ENCODE results near the gene TULP4. TPM values are rescaled to one million over a fixed set of nuclear protein-coding genes. Genes with fewer than 3 reads are reported as not detected.

The TULP4 gene
- total RNA-seq, 1 experiment from 2014 or later = 52.8 TPM

GRCh38 chr6:158312672-158313397 lies 570 bp downstream of the TULP4 start:
- DNase-seq (ENCODE audit: low spot score) = no peak
- Mint-ChIP-seq H3K9me3 (peaks cover 26% of the 10 kb centered on the region), H3K36me3 (peaks cover 69% of the 10 kb centered on the region), H3K4me1 (peaks cover 31% of the 10 kb centered on the region), H3K27me3 (ENCODE audit: low read depth) (no peaks in the 10 kb centered on the region), H3K4me3 (no peak overlapping the region), H3K27ac (no peak overlapping the region)
- ATAC-seq = no peak
- ChIA-PET CTCF (no interaction called here), POLR2A (no interaction called here)
- no peak for TF ChIP-seq ZNF263 (CRISPR knock-in tag; IDR thresholded peaks at IDR 0.05; ENCODE audit: low read depth)
- no peak for TF ChIP-seq ZMAT4 (CRISPR knock-in tag; IDR thresholded peaks at IDR 0.05)
- TF ChIP-seq TEAD4 (CRISPR knock-in tag; IDR thresholded peaks at IDR 0.05) = no peak
- no peak for TF ChIP-seq OVOL2 (CRISPR knock-in tag; IDR thresholded peaks at IDR 0.05; ENCODE audit: borderline replicate concordance)
- no peak for TF ChIP-seq RELA (CRISPR knock-in tag; IDR thresholded peaks at IDR 0.05; ENCODE audit: borderline replicate concordance)
- TF ChIP-seq, protein P1, sequence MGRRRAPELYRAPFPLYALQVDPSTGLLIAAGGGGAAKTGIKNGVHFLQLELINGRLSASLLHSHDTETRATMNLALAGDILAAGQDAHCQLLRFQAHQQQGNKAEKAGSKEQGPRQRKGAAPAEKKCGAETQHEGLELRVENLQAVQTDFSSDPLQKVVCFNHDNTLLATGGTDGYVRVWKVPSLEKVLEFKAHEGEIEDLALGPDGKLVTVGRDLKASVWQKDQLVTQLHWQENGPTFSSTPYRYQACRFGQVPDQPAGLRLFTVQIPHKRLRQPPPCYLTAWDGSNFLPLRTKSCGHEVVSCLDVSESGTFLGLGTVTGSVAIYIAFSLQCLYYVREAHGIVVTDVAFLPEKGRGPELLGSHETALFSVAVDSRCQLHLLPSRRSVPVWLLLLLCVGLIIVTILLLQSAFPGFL (CRISPR knock-in tag; IDR thresholded peaks at IDR 0.05; ENCODE audit: borderline replicate concordance) = no peak

DNA sequence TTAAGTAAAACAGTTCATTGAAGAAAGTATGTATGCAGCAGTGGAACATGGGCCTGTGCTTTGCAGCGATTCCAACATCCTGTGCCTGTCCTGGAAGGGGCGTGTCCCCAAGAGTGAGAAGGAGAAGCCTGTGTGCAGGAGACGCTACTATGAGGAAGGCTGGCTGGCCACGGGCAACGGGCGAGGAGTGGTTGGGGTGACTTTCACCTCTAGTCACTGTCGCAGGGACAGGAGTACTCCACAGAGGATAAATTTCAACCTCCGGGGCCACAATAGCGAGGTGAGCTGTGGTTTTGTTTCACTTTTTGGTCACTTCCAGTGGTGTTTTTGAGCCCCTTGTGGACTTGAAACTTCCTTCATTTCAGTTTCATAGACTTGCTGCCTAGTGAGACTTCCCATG lies 1.7 kb downstream of the TULP4 start:
- Mint-ChIP-seq H3K4me1 (peaks cover 31% of the 10 kb centered on the region), H3K27ac (no peak overlapping the region)
- POLR2A ChIA-PET = no interaction called here

More for the DNA sequence above, 1.7 kb downstream of the TULP4 start:
- Mint-ChIP-seq H3K27me3 (ENCODE audit: low read depth) (no peaks in the 10 kb centered on the region), H3K4me3 (no peak overlapping the region), H3K36me3 (peaks cover 73% of the 10 kb centered on the region), H3K9me3 (peaks cover 26% of the 10 kb centered on the region)
- ATAC-seq = peak; percentile 41; the same call in 1 of the 2 replicates
- CTCF ChIA-PET = no interaction called here
- no peak for TF ChIP-seq MAX (CRISPR knock-in tag; IDR thresholded peaks at IDR 0.05)
- no peak for TF ChIP-seq AR (CRISPR knock-in tag; IDR thresholded peaks at IDR 0.05)
- TF ChIP-seq ZMAT4 (CRISPR knock-in tag; IDR thresholded peaks at IDR 0.05) = no peak
- TF ChIP-seq, protein P1 (CRISPR knock-in tag; IDR thresholded peaks at IDR 0.05; ENCODE audit: borderline replicate concordance) = no peak
- TF ChIP-seq, protein P2, sequence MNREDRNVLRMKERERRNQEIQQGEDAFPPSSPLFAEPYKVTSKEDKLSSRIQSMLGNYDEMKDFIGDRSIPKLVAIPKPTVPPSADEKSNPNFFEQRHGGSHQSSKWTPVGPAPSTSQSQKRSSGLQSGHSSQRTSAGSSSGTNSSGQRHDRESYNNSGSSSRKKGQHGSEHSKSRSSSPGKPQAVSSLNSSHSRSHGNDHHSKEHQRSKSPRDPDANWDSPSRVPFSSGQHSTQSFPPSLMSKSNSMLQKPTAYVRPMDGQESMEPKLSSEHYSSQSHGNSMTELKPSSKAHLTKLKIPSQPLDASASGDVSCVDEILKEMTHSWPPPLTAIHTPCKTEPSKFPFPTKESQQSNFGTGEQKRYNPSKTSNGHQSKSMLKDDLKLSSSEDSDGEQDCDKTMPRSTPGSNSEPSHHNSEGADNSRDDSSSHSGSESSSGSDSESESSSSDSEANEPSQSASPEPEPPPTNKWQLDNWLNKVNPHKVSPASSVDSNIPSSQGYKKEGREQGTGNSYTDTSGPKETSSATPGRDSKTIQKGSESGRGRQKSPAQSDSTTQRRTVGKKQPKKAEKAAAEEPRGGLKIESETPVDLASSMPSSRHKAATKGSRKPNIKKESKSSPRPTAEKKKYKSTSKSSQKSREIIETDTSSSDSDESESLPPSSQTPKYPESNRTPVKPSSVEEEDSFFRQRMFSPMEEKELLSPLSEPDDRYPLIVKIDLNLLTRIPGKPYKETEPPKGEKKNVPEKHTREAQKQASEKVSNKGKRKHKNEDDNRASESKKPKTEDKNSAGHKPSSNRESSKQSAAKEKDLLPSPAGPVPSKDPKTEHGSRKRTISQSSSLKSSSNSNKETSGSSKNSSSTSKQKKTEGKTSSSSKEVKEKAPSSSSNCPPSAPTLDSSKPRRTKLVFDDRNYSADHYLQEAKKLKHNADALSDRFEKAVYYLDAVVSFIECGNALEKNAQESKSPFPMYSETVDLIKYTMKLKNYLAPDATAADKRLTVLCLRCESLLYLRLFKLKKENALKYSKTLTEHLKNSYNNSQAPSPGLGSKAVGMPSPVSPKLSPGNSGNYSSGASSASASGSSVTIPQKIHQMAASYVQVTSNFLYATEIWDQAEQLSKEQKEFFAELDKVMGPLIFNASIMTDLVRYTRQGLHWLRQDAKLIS (CRISPR knock-in tag; IDR thresholded peaks at IDR 0.05; ENCODE audit: borderline replicate concordance) = no peak
- no peak for TF ChIP-seq ZNF121 (CRISPR knock-in tag; IDR thresholded peaks at IDR 0.05)
- TF ChIP-seq MXD4 (CRISPR knock-in tag; IDR thresholded peaks at IDR 0.05; ENCODE audit: borderline replicate concordance) = no peak
- no peak for TF ChIP-seq ZNF263 (CRISPR knock-in tag; IDR thresholded peaks at IDR 0.05; ENCODE audit: low read depth)
- TF ChIP-seq ELF4 (CRISPR knock-in tag; IDR thresholded peaks at IDR 0.05; ENCODE audit: low read depth) = no peak
- TF ChIP-seq NR2C2 (CRISPR knock-in tag; IDR thresholded peaks at IDR 0.05) = no peak
- TF ChIP-seq KAT7 (CRISPR knock-in tag; IDR thresholded peaks at IDR 0.05; ENCODE audit: borderline replicate concordance) = no peak
- no peak for TF ChIP-seq NFE2L1 (CRISPR knock-in tag; IDR thresholded peaks at IDR 0.05)
- TF ChIP-seq NFATC4 (CRISPR knock-in tag; IDR thresholded peaks at IDR 0.05) = no peak
- no peak for TF ChIP-seq NR1H2 (CRISPR knock-in tag; IDR thresholded peaks at IDR 0.05)
- TF ChIP-seq, protein P3, sequence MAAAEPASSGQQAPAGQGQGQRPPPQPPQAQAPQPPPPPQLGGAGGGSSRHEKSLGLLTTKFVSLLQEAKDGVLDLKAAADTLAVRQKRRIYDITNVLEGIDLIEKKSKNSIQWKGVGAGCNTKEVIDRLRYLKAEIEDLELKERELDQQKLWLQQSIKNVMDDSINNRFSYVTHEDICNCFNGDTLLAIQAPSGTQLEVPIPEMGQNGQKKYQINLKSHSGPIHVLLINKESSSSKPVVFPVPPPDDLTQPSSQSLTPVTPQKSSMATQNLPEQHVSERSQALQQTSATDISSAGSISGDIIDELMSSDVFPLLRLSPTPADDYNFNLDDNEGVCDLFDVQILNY (CRISPR knock-in tag; IDR thresholded peaks at IDR 0.05) = no peak
- no peak for TF ChIP-seq ZNF232 (CRISPR knock-in tag; IDR thresholded peaks at IDR 0.05)
- no peak for TF ChIP-seq RELA (CRISPR knock-in tag; IDR thresholded peaks at IDR 0.05; ENCODE audit: borderline replicate concordance)
- no peak for TF ChIP-seq HMGA2 (CRISPR knock-in tag; IDR thresholded peaks at IDR 0.05)
- TF ChIP-seq TEAD4 (CRISPR knock-in tag; IDR thresholded peaks at IDR 0.05) = no peak
- no peak for TF ChIP-seq SMAD4 (CRISPR knock-in tag; IDR thresholded peaks at IDR 0.05)
- DNase-seq (ENCODE audit: low spot score) = no peak
